ENCODE measurements around the gene PDE4D. TPM values are rescaled to one million over a fixed set of nuclear protein-coding genes. Genes with fewer than 3 reads are reported as not detected.

PDE4D gene
- total RNA-seq, 1 experiment from 2014 or later: 2.4 TPM

- Histone ChIP-seq H3K36me3 (ENCODE audit: control insufficient read depth, insufficient read depth, low read length) (no peaks in the 10 kb centered on the region), H3K27ac (ENCODE audit: low read length) (no peak overlapping the region), H3K4me1 (ENCODE audit: control insufficient read depth, insufficient read depth, low read length) (no peaks in the 10 kb centered on the region), H3K9me3 (ENCODE audit: control insufficient read depth, insufficient read depth, low read depth, low read length) (no peaks in the 10 kb centered on the region), H3K27me3 (ENCODE audit: control insufficient read depth, insufficient read depth, low read length) (no peaks in the 10 kb centered on the region), H3K4me3 (ENCODE audit: low read depth in 2 of 2, low read length in 2 of 2) (no peak overlapping the region)
- DNase-seq (ENCODE audit: low read depth, low spot score) (no peak), ATAC-seq (no peak)
- no TSS peak for BruUV-seq (replicated peaks)
- in situ Hi-C loops (cut with HindIII; ENCODE audit: low pct_unique_long_range_greater_than_20kb, low sequenced_read_pairs): no loop called here
- no peak for TF ChIP-seq REST (IDR thresholded peaks at IDR 0.05; ENCODE audit: insufficient read depth in 1 of 2, low read depth in 2 of 2, low read length in 1 of 2)
- TF ChIP-seq POLR2AphosphoS5 (IDR thresholded peaks at IDR 0.05; ENCODE audit: low read depth, low read length): no peak
- no peak for TF ChIP-seq SIN3A (IDR thresholded peaks at IDR 0.05; ENCODE audit: borderline replicate concordance, insufficient read depth, low read depth, low read length)
- no peak for TF ChIP-seq CTCF (IDR thresholded peaks at IDR 0.05)
- TF ChIP-seq TCF7L2 (IDR thresholded peaks at IDR 0.05; ENCODE audit: low read depth, low read length): no peak
- intact Hi-C loops (cut with micrococcal nuclease; ENCODE audit: unreplicated experiment): no loop called here
- POLR2A ChIA-PET: no interaction called here
- CTCF ChIA-PET: no interaction called here
These were observed 792.7 kb downstream of the PDE4D start for GRCh38 chr5:59100875-59101274.

GRCh38 chr5:59099995-59100345 lies 793.6 kb downstream of the PDE4D start:
- Histone ChIP-seq H3K4me3 (ENCODE audit: low read depth in 2 of 2, low read length in 2 of 2) (no peak overlapping the region), H3K4me1 (ENCODE audit: control insufficient read depth, insufficient read depth, low read length) (no peaks in the 10 kb centered on the region), H3K9me3 (ENCODE audit: control insufficient read depth, insufficient read depth, low read depth, low read length) (no peaks in the 10 kb centered on the region), H3K27ac (ENCODE audit: low read length) (no peak overlapping the region), H3K27me3 (ENCODE audit: control insufficient read depth, insufficient read depth, low read length) (no peaks in the 10 kb centered on the region; the same call in 1 of the 2 replicates), H3K36me3 (ENCODE audit: control insufficient read depth, insufficient read depth, low read length) (no peaks in the 10 kb centered on the region)
- intact Hi-C loops (cut with micrococcal nuclease; ENCODE audit: unreplicated experiment) (no loop called here), in situ Hi-C loops (cut with HindIII; ENCODE audit: low pct_unique_long_range_greater_than_20kb, low sequenced_read_pairs) (no loop called here)
- no TSS peak for BruUV-seq (replicated peaks)
- TF ChIP-seq REST (IDR thresholded peaks at IDR 0.05; ENCODE audit: insufficient read depth in 1 of 2, low read depth in 2 of 2, low read length in 1 of 2) (no peak), POLR2AphosphoS5 (IDR thresholded peaks at IDR 0.05; ENCODE audit: low read depth, low read length) (no peak), CTCF (IDR thresholded peaks at IDR 0.05) (no peak), TCF7L2 (IDR thresholded peaks at IDR 0.05; ENCODE audit: low read depth, low read length) (no peak), SIN3A (IDR thresholded peaks at IDR 0.05; ENCODE audit: borderline replicate concordance, insufficient read depth, low read depth, low read length) (no peak)
- ChIA-PET POLR2A (no interaction called here), CTCF (no interaction called here)
- ATAC-seq (no peak), DNase-seq (ENCODE audit: low read depth, low spot score) (no peak)
